Activated T-helper 1 cell treated with anti-CD3 and anti-CD28 coated beads, Interleukin-2, amount 50 U/mL, for 16 hours (primary cell): ENCODE data around the gene MYRIP.

Experiments
- DNase-seq, 2 donors: peaks; one replicate each; pipeline ENCODE4 v3.0.0-alpha.2; 2020; ENCODE audit warnings: low read depth in 1 of 2, low spot score in 1 of 2

Gene MYRIP

DNA sequence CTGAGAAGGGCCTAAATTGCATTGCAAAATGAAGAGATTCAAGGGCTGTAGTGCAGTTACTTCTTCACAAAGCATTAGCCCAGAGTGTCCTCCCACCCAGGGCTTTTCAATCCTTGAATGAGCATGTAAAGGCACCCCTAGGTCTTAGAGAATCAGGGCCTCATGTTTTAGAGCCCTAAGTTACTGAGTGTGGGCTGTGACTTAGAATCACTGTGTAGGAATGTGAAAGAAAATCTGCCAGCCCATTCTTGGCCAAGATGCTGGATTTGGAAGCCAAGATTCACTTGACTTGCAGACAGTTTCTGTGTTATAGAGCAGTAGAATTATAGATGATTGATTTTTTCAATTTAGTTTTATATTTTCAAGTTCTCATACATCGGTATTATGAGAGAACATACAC is 153.2 kb downstream of the MYRIP start:
- no peak for DNase-seq

DNA sequence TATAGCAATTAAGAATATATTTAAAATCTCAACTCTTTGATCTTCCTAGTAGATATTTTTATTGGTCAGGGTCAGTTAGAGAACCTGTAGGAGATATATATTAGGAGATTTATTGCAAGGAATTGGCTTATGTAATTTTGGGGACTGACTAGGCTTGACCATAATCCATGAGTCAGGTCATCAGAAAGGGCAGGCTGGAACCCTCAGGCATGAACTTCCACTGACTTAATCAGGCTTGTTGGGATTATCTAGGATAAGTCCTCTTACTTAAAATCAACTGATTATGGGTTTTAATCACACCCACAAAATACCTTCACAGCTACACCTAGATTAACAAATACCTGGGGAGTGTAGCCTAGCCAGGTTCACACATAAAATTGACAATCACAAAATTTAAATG is 156.1 kb downstream of the MYRIP start:
- DNase-seq, result no peak

DNA sequence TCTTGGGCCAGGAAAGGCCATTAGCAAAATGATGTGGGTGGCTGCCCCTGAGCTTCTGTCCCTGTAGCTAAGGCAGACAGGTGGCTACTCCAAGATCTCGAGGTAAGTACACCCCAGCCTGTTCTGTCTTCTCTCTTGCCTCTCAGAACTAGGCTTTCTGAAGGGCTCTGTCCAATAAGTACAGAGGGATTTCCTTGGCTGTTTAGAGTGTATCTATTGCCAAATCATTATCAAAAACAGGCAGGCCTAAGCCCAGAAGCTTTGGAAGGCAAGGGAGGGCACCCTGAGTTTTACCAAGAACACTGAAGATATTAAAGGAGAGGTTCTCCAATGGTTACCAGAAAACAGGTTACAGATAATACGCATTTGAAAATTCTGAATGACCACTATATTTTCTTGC is 156.6 kb downstream of the MYRIP start:
- DNase-seq, result no peak

GRCh38 chr3:39970982-39971381 is 161.6 kb downstream of the MYRIP start:
- DNase-seq, result no peak

DNA sequence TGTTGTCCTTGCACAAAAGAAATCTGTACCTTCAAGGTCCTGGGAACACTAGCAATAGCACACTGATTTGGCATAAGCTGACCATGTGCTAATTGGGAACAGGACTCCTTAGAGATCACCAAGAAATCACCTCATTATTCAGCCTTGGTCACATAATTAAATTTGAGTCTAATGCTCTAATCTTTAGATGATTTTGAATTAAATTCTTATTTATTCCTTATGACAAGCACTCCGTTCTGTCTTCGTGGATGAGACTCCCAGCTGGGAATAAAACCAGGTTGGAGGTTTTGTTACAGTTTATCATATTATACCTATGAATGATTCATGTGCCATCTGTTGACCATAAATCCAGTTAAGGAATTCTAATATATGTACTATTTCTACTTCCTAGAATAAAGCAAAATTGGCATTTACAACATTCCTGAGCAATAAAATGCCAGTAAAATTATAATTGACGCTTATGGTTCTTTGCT is 162.2 kb downstream of the MYRIP start:
- DNase-seq, result no peak

DNA sequence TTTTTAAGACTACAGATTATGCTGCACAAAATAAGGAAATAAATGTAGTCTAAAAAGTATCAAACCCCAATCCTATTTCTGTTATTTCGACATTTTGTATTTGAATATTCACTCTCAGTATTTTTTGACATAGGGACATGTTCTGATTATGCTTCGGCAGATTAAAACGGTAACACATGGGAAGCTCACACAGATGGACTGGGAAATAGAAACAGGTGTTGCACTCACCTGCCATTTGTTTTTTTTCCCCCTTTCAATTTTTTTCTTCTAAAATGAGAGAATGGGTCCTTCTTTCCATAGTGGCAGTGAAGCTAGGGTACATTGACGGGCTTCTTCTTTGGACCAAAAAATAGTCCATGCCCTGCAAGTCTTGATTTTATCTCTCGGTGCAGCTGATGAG is 163.1 kb downstream of the MYRIP start:
- DNase-seq, result no peak

DNA sequence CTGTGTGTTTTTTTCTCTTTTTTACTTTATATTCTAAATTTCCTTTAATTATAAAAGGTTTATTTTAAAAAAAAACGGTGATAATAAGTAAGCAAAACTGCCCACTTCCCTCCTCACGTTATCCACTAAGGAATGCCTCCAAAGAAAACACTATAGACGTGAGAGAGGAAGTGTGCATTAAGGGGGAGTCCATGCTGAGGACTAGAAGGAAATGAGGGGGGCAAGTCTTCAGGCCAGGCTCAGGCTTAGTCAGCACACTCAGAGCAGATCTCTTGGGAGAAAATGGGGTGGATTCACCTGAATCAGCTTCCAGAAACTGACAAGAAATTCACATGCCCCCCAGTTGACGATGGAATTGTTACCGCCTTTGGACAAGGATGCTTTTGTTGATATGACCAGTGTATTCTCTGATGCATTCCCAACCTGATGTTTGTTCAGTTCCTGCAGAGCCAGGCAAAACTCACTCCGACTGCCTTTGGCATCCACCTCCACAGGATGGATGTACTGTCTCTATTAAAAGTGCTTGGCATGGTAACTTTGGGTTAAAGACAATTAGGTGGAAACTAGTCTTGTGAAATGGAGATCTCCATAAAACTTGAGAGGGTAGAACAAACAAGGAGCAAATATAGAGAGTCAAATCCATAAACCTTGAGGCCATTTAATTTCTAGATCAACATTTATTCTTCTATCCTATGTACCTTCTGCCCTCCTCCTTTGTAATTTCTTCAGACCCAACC is 167.8 kb downstream of the MYRIP start:
- DNase-seq, result no peak

DNA sequence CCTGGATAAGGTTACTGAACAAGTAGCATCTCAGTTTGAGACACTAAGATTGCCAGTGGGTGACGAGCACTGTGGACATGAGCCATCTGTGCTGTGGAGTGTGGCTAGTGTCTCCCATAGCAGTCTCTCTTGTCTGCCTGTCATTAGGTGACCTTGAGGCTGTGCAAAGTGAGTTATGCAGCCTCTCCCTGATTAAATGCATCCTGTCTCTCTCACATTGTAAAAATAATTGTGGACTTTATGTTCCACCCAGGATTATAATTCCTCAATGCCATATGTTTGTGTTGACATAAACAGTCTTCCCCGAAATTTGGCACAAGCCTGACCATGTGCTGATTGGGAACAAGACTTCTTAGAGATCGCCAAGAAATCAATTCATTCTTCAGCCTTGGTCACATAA is 168.9 kb downstream of the MYRIP start:
- DNase-seq, result no peak

GRCh38 chr3:39980058-39980457 is 170.6 kb downstream of the MYRIP start:
- no peak for DNase-seq

DNA sequence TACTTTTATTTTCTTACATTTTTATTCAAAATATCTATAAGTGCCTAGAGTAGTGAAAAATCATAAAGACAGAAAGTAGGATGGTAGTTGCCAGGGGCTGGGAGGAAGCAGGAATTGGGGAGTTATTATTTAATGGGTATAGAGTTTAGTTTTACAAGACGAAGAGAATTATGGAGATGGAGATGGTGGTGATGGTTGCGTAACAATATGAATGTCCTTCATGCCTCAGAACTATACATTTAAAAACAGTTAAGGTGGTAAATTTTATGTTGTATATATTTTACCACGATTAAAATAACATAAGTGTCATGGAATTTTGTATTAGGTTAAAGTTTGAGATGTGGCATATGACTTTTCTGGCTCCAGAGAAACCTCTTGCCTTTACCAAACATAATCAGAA is 171.4 kb downstream of the MYRIP start:
- DNase-seq, result no peak

DNA sequence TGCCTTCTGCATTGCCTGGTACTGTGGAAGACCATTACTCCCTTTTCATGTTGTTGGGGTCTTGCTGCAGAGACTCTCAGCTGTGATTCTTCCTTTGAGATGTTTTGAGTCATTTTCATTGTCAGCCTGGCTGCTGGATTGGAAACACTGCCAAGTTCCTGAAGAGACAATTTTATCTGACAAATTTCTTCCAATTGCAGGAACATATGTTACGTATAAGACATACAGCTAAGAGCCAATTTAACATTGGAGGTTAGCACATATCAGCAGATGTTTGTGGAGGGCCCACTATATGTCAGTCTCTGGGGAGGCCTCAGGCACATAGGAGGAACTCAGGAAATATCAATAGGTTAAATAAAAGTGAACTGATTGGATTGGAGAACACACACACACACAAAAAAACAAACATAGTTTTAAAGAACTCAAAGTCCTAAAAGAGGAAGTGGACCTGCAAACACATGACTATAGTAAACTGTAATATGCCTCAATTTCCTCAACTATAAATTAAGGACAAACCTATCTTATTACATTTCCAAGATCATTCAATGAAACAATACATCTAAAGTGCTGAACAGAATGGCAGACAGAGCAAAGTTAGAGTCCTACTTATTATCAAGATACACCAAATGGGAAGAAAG is 172.3 kb downstream of the MYRIP start:
- no peak for DNase-seq

GRCh38 chr3:39982665-39983357 is 173.4 kb downstream of the MYRIP start:
- no peak for DNase-seq

DNA sequence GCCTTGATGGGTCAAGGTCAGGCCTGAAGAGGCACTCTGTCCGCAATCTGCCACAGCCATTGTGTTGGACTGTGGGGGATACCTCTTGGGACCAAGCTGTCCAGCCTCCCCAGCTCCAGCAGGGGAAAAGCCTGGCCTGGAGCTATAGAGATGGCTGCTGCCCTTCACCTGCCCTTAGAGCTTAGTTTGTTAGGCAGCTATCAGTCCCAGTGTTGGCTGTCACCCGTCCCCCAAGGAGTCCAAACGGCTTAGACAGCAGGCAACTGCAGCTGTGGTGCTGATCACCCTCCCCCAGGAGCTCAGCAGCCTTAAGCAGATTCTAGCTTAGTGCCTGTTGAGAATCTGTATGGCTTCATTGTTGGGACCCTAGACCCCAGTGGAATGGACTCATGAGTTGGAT is 180.3 kb downstream of the MYRIP start:
- no peak for DNase-seq

- DNase-seq, result no peak
Observed at GRCh38 chr3:39990532-39990931, 181.1 kb downstream of the MYRIP start.

DNA sequence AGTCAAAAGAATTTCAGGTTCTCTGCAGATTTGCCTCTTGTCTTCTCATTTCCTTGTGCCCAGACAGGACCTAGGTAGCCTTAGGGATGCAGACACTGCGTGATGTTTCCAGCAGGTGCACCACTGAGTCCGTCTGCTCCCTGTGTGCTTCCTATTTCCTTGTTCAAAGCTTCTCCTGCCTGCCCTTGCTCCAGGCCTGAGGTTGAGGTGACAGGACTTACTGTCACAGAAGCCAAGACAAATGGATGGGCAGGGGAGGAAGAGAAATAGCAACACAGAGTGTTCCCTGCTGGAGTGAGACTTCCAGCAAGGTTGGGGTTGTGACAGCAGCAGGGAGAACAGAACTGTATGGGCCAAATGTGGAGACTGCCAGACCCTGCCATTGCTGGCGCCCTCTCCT is 199.4 kb downstream of the MYRIP start:
- no peak for DNase-seq

DNA sequence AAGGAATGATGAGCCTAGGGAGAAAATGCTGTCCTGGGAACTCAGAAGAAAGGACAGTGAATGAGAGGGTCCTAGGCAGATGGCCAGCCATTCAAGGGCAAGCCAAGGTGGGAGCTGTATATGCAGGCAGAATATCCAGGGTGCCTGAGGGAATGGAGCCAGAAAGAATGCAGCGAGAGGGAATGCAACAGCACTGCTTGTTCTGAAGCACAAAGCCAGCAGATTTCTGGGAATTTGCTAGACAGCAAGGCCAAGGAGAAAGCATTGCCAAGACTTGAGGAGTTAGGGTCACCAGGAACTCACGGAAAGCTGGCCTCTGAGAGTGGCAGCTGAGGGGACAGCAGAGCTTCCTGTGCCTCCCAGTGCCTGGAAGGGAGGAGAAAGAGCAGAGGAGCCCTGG is 200.6 kb downstream of the MYRIP start:
- DNase-seq, result no peak

DNA sequence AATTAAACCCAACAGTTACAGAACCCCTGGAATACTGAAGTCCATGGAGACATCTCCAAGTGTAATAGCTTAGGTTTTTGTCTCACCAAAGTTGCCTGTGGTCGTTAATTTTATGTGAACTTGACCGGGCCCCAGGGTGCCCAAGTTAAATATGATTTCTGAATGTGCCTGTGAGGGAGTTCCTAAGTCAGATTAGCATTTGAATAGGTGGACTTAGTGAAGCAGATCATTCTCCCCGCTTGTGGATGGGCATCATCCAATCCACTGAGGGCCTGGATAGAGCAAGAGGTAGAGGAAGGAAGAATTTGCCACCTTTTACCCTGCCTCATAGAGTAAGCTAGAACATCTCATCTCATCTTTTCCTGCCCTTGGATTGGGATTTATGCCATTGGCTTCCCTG is 203.0 kb downstream of the MYRIP start:
- DNase-seq, result no peak

- DNase-seq, result no peak
Observed at GRCh38 chr3:40016391-40016790, 207.0 kb downstream of the MYRIP start.

DNA sequence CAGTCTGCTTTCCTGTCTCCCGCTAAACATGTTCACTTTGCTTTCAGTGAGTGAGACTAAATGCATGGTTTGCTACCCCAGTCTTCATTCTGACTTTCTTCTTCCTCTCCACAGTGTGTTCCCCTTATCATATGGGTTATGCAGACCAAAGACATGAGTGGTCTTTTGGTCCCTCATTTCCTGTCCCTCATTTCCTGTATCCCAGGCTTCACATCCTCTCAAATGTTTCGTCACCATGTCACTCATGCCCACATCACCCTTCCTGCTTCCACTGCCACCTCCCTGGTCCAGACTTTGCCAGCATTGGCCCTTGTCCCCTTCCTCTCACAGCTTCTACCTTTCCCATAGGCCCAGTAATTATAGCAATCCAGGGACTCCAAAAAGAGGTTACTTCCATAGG is 209.0 kb downstream of the MYRIP start:
- DNase-seq, result no peak

DNA sequence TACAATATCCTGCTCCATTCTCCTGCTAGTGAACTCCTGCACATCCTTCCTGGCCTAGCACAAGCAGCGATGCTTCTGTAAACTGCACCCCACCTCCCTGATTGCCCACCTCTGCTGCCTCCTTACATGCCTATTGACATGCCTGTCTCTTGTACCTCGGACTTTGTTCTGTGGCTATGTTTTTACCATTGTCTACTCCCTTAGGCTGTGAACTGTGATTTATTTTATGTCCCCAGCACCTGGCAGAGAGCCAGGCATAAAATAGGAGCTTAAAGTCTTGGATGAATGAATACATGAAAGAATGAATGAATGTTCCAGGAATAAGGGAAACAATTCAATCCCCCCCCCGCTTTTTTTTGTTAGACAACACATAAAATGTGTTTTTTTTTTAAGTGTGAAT is 210.0 kb downstream of the MYRIP start:
- no peak for DNase-seq

- no peak for DNase-seq
Observed at GRCh38 chr3:40020689-40021088, 211.3 kb downstream of the MYRIP start.

DNA sequence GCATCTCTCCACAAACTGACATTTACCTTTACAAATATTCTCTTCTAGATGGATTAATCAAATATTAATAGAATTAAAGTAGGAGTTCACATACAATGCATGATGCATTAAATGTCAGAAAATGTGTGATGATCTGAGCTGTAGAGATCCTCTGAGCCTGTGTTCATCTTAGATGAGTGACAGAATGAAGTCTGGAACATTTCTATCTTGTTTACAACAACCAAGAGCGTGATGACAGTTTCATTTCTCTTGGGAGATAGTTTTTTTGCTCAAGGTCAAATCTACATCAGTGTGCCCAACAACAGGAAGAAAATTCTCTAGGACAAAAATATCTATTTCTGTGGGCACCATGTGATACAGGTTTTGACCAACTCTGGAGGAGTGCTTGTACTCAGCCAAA is 211.9 kb downstream of the MYRIP start:
- no peak for DNase-seq
